ENCODE measurements around the gene SLC6A16. TPM values are rescaled to one million over a fixed set of nuclear protein-coding genes. Genes with fewer than 3 reads are reported as not detected.
"Not testable (repeated sequence)": the region's sequence is repeated elsewhere in the genome, so short reads cannot be mapped to it uniquely, and the experiment has no call there.

Gene SLC6A16
- total RNA-seq, result 0.54 TPM

DNA sequence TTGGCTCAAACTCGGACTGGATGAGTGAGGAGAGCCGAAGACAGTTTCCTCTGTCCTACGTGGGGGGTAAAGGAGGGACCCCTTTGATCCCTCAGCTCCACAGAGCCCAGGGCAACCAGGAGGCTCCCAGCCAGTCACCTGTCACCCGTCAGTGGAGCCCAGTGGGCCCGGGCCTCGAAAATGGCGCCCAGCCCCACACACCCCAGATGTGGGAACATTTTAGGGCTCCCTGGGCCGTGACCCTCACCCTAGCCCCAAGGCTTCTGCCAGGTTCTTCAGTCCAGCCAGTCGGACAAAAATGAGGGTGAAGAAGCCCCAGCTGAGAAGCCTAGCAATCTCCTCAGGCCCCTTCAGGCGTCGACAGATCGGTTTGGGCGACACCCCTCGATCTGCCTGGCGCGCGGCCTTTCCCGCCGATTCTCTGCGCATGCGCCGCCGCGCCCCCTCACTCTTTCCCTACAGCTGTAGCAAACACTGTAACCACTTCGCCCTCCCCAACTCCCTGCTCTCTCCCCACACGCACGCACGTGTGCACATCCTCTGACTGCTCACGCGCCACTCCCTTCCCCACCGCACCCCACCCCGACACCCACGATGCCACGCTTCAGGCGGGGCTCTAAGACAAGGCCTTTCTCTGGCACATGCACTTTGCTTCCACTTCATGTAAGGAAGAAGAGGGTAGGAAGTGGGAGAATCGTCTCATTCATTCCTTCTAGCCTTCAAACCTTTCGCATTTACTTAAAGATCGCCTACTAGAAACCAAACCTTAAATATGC is at the start of gene SLC6A16:
Gene SLC6A16, minus strand, starts transcription at position 391 of the 776 bp plus-strand sequence. CDS start 13,844 bp downstream, outside the sequence.
- DNase-seq (ENCODE audit: low read depth in 2 of 3, low spot score in 2 of 3), result no peak

DNA sequence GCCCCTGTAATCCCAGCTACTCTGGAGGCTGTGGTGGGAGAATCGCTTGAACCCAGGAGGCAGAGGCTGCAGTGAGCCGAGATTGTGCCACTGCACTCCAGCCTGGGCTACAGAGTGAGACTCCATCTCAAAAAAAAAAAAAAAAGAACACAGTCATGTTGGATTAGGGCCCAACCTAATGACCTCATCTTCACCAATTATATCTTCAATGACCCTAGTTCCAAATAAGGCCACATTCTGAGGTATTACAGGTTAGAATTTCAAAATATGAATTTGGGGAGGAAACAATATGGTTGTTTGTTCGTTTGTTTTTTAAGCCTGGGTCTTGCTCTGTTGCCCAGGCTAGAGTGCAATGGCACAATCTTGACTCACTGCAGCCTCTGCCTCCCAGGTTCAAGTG is 48.2 kb upstream of the SLC6A16 start:
- DNase-seq (ENCODE audit: low read depth in 2 of 3, low spot score in 2 of 3), result not testable (repeated sequence)

- no peak for DNase-seq (ENCODE audit: low read depth in 2 of 3, low spot score in 2 of 3)
These were observed 46.2 kb upstream of the SLC6A16 start for GRCh38 chr19:49371184-49371583.

GRCh38 chr19:49368711-49369358 is 43.8 kb upstream of the SLC6A16 start:
- no peak for DNase-seq (ENCODE audit: low read depth in 2 of 3, low spot score in 2 of 3)

GRCh38 chr19:49366110-49366509 is 41.1 kb upstream of the SLC6A16 start:
- no peak for DNase-seq (ENCODE audit: low read depth in 2 of 3, low spot score in 2 of 3)

DNA sequence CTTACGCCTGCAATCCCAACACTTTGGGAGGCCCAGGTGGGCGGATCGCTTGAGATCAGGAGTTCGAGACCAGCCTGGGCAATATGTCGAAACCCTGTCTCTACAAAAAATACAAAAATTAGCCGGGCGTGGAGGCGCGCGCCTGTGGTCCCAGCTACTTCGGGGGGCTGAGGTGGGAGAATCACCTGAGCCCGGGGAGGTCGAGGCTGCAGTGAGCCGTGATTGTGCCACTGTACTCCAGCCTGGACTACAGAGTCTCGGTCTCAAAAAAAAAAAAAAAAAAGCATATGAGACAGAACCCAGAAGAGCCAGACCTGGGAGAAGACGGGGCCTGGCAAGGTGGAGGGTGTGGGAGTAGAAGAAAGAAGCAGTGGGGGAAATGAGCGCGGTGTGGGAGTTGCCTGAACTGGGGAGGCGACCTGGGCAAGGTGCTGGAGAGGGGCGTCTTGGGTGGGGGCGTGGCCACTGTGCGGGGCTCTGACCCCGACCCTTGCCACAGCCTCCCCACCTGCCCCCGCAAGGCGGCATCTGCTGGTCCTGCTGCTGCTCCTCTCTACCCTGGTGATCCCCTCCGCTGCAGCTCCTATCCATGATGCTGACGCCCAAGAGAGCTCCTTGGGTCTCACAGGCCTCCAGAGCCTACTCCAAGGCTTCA is 39.2 kb upstream of the SLC6A16 start:
- DNase-seq (ENCODE audit: low read depth in 2 of 3, low spot score in 2 of 3), result no peak

GRCh38 chr19:49363268-49364082 is 38.5 kb upstream of the SLC6A16 start, which contains the start of gene DKKL1:
Gene DKKL1 (plus strand): TSS chr19:49363877. CDS start chr19:49363999, 122 bp downstream.
- peak; percentile 38 to 78 (median 77) for DNase-seq (ENCODE audit: low read depth in 2 of 3, low spot score in 2 of 3)

DNA sequence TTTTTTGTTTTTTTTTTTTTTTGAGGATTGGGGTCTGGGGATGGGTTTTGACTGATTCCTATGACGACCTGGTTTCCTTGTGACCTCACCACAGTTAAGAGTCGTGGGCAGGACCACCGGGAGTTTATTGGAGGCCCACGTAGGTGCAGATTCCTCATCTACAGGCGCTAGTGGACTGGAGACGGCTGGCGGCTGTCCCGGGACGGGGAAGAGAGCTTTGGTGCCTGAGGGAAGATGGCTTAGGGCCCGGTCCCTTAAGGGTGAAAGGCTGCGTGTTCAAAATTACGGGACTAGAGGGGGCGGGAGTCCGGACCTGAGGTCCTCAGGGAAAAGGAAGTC is 37.9 kb upstream of the SLC6A16 start:
- DNase-seq (ENCODE audit: low read depth in 2 of 3, low spot score in 2 of 3), result peak in 1 of 3 donors; percentile 27

GRCh38 chr19:49362048-49362928 is 37.3 kb upstream of the SLC6A16 start, which contains the start of gene TEAD2:
Gene TEAD2 (minus strand): TSS chr19:49362416. CDS start chr19:49360075, 2,341 bp downstream.
- peak in 1 of 3 donors; percentile 15 for DNase-seq (ENCODE audit: low read depth in 2 of 3, low spot score in 2 of 3)

- peak in 1 of 3 donors; percentile 21 for DNase-seq (ENCODE audit: low read depth in 2 of 3, low spot score in 2 of 3)
These were observed 36.6 kb upstream of the SLC6A16 start for GRCh38 chr19:49361438-49362047.

- DNase-seq (ENCODE audit: low read depth in 2 of 3, low spot score in 2 of 3), result peak in 1 of 3 donors; percentile 38
These were observed 35.1 kb upstream of the SLC6A16 start for GRCh38 chr19:49359851-49360820.

DNA sequence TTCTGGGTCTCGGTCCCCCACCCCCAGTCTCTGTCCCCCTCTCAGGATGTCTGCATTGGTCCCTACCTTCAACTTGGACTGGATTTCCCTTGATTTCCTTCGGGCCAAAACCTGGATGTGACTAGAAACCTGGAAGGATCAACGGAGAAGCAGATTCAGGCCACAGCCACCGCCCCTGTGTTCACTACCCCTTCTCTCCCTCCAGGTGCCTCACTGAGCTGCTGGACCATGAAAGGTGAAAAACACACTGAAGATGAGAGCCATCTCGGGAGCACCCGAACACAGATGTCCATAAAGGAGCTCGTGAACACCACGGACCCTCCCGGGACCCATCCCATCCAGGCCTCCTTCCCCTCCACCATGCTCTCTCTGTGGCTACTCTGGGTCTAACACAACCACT is 32.2 kb upstream of the SLC6A16 start:
- DNase-seq (ENCODE audit: low read depth in 2 of 3, low spot score in 2 of 3), result no peak

GRCh38 chr19:49356382-49356781 is 31.4 kb upstream of the SLC6A16 start:
- no peak for DNase-seq (ENCODE audit: low read depth in 2 of 3, low spot score in 2 of 3)

DNA sequence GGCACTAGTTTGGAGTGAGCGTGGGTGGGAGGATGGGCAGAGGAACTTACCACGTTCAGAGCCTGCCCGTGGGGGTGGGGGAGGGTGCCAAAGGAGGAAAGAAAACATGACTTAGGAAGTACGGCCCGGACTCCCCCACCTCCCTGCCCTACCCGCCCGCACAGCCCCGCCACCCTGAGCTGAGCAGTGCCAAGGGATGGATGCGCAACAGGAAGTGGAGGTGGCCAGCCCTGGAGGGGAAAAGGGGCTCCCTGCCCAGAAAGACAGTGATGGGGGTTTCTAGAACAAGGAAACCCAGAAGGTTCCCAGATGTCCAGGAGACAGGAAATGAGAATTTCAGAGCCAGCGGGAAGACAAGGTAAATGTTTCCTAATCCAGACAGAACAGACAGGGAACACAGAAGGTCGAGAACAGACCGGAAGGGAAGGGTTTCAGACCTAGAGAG is 30.9 kb upstream of the SLC6A16 start:
- DNase-seq (ENCODE audit: low read depth in 2 of 3, low spot score in 2 of 3), result no peak

DNA sequence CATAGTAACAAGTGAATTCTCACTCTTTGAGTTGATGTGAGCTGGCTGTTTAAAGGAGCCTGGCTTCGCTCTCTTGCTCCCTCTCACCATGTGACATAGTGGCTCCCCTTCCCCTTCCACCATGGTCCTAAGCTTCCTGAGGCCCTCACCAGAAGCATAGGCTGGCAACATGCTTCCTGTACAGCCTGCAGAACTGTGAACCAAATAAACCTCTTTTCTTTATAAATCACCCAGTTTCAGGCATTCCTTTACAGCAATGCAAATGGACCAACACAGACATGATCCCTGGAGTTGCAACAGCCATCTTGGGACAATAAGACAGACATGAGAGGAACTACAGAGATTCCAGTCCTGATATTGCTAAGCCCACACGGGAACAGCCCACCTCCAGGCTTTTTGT is 24.6 kb upstream of the SLC6A16 start:
- no peak for DNase-seq (ENCODE audit: low read depth in 2 of 3, low spot score in 2 of 3)

- no peak for DNase-seq (ENCODE audit: low read depth in 2 of 3, low spot score in 2 of 3)
These were observed 23.6 kb upstream of the SLC6A16 start for GRCh38 chr19:49348305-49349189.

DNA sequence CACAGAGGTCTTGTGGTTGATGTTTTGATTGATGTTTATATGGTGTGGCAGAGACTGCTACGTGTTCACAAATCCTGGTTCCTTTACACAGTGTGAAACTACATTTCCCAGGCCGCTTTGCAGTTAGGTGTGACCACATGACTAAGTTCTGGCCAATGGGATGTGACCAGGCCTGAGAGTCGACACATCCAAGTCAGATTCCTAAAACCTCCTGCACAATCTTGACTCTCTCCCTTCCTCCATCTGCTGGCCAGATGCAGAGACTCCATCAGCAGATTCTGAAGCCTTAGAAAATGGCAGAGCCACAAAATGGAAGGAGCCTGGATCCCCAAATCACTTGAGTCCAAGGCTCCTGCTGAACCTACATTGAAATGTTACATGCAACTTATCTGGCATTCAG is 22.8 kb upstream of the SLC6A16 start:
- DNase-seq (ENCODE audit: low read depth in 2 of 3, low spot score in 2 of 3), result peak in 1 of 3 donors; percentile 40
